ENCODE measurements around the gene SULT2A1.
"Not testable (repeated sequence)": the region's sequence is repeated elsewhere in the genome, so short reads cannot be mapped to it uniquely, and the experiment has no call there.

Gene SULT2A1

GRCh38 chr19:47886010-47886559 lies at the start of gene SULT2A1:
SULT2A1 (minus strand) TSS chr19:47886315; CDS start chr19:47886257, 58 bp downstream.
- DNase-seq (ENCODE audit: low spot score): no peak

- not testable (repeated sequence) for DNase-seq (ENCODE audit: low spot score)
Measured at GRCh38 chr19:47928581-47928980, 42.5 kb upstream of the SULT2A1 start.

GRCh38 chr19:47920107-47920506 lies 34.0 kb upstream of the SULT2A1 start:
- not testable (repeated sequence) for DNase-seq (ENCODE audit: low spot score)

- DNase-seq (ENCODE audit: low spot score): not testable (repeated sequence)
Measured at GRCh38 chr19:47910191-47910590, 24.1 kb upstream of the SULT2A1 start.

GRCh38 chr19:47909350-47909749 lies 23.2 kb upstream of the SULT2A1 start:
- DNase-seq (ENCODE audit: low spot score): not testable (repeated sequence)

GRCh38 chr19:47901370-47901769 lies 15.3 kb upstream of the SULT2A1 start:
- no peak for DNase-seq (ENCODE audit: low spot score)

- no peak for DNase-seq (ENCODE audit: low spot score)
Measured at GRCh38 chr19:47899335-47899734, 13.2 kb upstream of the SULT2A1 start.

- no peak for DNase-seq (ENCODE audit: low spot score)
Measured at GRCh38 chr19:47897861-47898260, 11.7 kb upstream of the SULT2A1 start.

- no peak for DNase-seq (ENCODE audit: low spot score)
Measured at GRCh38 chr19:47896773-47897172, 10.7 kb upstream of the SULT2A1 start.

- no peak for DNase-seq (ENCODE audit: low spot score)
Measured at GRCh38 chr19:47896019-47896418, 9.9 kb upstream of the SULT2A1 start.

- DNase-seq (ENCODE audit: low spot score): no peak
Measured at GRCh38 chr19:47895165-47895782, 9.2 kb upstream of the SULT2A1 start.

- DNase-seq (ENCODE audit: low spot score): no peak
Measured at GRCh38 chr19:47891923-47892666, 6.0 kb upstream of the SULT2A1 start.

GRCh38 chr19:47891622-47891922 lies 5.5 kb upstream of the SULT2A1 start:
- no peak for DNase-seq (ENCODE audit: low spot score)

- no peak for DNase-seq (ENCODE audit: low spot score)
Measured at GRCh38 chr19:47890865-47891621, 4.9 kb upstream of the SULT2A1 start.

- DNase-seq (ENCODE audit: low spot score): no peak
Measured at GRCh38 chr19:47885067-47885463, 1.1 kb downstream of the SULT2A1 start.

GRCh38 chr19:47882890-47883289 lies 3.2 kb downstream of the SULT2A1 start:
- DNase-seq (ENCODE audit: low spot score): no peak

- DNase-seq (ENCODE audit: low spot score): no peak
Measured at GRCh38 chr19:47881757-47882156, 4.4 kb downstream of the SULT2A1 start.

GRCh38 chr19:47879385-47879784 lies 6.7 kb downstream of the SULT2A1 start:
- not testable (repeated sequence) for DNase-seq (ENCODE audit: low spot score)

- DNase-seq (ENCODE audit: low spot score): no peak
Measured at GRCh38 chr19:47878906-47879305, 7.2 kb downstream of the SULT2A1 start.

- DNase-seq (ENCODE audit: low spot score): no peak
Measured at GRCh38 chr19:47865166-47865565, 20.9 kb downstream of the SULT2A1 start.

GRCh38 chr19:47863514-47863936 lies 22.6 kb downstream of the SULT2A1 start:
- DNase-seq (ENCODE audit: low spot score): peak; percentile 93

GRCh38 chr19:47861630-47862029 lies 24.5 kb downstream of the SULT2A1 start:
- no peak for DNase-seq (ENCODE audit: low spot score)
